Measurements from ENCODE around the gene TMEM140.
"Not testable (repeated sequence)": the region's sequence is repeated elsewhere in the genome, so short reads cannot be mapped to it uniquely, and the experiment has no call there.

The TMEM140 gene

DNA sequence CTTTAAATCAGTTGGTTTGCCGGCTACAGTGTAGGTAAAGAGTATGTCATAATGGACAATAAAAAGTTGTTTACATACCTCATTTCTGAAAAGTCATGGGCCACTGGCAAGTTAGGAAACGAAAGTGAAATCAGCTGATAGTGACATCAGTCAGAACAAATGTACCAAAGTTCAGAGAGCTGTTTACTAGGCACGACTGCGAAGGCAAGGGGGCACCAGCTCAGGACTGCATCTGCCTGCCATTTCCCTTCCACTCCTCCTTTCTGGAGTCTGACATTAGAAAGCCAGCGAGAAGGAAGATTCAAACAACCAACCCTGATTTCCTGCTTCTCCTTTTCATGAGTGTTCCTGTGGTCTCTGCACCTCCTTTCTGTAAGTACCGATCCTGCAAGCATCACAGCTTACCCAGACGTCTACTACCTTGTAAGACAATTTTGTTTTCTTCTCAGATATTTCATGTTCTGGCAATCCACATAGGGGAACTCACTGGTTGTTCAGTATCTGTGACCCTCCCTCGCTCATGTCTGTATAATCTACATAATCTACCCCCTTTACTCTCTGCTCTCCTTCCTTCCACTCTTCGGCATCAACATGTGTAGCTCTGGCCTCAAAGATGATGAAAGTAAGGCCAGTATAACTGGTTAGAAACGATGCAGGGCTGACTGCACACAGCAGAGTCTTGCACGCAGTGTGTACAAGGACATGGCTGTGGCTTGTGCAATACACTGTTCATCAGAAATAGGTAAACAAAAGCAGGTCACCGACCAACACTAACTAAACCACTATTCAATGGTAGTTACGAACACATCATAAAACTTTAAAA is at the start of gene TMEM140:
TSS of gene TMEM140 (plus strand) at position 174 of the 823 bp plus-strand sequence. CDS start 16,370 bp downstream, outside the sequence.
- no peak for DNase-seq (ENCODE audit: low read depth)

DNA sequence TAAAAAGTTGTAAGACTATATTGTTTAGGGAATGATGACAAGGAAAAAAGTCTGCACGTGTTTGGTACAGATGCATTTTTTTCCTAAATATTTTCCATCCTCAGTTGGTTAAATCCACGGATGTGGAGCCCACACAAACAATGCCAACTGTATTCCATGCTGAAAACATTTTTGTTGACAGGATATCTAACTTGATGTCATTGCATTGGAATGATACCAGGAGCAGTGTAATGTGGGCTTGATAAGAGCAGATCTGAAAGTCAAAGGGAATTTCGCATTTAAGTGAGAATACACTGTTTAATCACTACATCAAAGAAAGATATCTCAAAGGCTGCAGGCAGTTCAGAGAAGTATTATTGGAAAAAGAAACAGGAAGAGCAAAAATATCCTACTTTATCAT is 49.5 kb upstream of the TMEM140 start:
- no peak for DNase-seq (ENCODE audit: low read depth)

DNA sequence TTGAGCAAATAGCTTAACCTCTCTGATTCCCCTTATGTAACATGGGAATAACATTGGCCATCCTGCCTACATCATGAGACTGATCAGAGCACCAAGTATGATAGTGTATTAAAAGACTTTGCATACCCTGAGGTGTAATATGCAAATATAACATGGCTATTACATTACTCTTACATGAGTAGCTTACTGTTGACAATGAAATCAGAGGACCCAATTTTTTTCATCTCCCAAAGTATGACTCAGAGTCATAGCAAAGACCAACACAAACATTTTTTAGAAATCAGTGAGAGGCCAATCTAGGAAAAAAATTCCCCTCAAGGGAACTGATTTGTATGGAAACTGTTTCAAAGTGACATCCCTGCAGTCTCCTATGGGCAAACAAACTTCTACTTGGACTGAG is 47.0 kb upstream of the TMEM140 start:
- DNase-seq (ENCODE audit: low read depth), result no peak

DNA sequence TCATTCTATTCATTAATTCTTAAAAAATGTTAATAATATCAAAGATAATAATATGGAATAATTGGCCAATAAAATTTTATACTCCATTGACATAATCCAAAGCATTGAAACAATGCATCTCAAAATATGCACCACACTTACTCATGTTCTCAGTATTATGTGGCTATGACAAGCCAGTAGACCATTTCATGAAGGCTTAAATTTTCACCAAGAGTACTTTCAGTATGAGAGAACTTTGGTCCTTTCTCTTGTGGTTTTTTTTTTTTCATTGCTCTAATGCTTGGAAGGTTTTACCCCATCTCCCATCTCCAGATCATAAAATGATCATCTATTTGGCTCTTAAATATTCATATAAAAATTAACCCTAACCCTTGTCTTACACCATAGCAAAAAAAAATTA is 45.5 kb upstream of the TMEM140 start:
- no peak for DNase-seq (ENCODE audit: low read depth)

DNA sequence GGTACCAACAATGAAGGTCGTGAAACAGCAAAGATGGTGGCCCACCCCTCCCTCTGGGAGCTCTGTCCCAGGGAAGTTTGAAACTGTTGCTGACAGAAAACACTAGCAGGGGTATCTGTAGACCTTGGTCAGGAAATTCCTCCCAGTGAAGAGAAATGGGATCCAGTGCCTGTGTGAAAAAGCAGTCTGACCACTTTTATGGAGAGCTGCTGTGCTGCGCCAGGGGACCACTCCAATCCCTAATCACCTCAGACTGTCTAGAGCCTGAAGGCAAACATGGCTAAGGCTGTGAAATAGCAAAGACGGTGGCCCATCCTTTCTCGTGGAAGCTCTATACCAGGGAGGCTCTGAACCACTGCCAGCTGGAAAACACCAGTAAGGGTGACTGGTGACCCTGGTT is 38.3 kb upstream of the TMEM140 start:
- no peak for DNase-seq (ENCODE audit: low read depth)

DNA sequence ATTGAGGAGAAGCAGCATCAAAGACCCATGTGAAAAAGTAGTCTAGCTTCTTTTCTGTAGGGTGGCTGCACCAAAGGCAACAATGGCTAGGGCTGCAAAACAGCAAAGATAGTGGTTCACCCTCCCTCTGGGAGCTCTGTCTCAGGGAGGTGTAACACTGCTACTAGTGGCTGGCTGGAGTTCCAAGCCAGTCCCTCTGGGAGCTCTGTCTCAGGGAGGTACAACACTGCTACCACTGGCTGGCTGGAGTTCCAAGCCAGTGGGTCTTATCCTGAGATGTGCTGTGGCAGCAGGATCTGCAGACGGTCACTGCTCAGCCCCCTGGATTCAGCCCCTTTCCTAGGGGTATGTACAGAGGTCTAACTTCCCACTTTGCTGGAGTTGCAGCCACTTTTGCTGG is 37.9 kb upstream of the TMEM140 start:
- DNase-seq (ENCODE audit: low read depth), result no peak

DNA sequence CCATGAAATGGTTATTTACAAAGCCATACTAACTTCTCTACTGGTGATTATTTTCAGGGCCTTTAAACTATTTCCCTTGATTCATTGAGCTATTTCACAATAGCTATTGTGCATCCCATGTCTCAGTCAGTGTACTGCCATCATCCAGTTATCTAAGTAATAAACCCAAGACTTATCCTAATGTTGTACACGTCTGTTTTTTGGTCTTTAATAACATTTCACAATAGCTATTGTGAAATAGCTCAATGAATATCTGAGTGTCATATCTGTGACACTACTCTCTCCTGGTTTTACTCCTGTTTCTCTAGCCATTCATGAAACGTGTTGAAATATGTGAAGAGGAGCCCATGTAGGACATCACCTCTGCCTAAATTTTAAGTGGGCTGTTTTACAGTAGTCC is 36.5 kb upstream of the TMEM140 start:
- no peak for DNase-seq (ENCODE audit: low read depth)

DNA sequence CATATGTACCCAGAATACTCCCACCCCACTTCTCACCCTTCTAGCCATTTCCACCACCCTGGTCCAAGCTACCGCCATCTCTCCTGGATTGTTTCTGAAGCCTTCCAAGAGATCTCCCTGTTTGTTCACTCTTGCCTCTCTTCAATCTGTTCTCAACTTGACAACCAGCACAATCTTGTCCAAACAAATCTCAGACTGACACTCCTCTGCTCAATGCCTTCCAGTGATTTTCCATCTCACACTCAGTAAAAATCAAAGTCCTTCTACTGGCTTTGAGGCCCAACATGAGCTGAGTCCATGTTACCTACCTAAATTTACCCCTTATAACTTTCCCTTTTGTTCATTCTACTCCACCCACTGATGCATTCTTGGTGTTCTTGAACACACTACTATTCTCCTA is 33.2 kb upstream of the TMEM140 start:
- no peak for DNase-seq (ENCODE audit: low read depth)

DNA sequence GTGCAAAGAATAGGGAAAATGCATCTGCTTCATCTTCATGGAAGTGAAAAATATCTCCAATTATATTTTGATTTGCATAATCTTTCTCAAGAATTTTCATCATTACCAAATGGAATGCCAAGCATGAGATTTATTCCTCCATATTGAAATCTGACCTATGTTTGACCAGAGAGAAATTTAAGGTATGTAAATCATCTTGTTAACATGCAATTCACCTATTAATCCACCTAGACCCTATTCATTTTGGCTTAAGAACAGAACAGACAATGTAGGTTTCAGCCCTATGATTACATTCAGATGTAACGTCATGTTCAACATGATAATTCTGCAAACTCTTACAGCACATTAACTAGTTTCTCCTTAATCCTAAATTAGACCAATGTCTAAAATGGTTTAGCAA is 30.8 kb upstream of the TMEM140 start:
- no peak for DNase-seq (ENCODE audit: low read depth)

DNA sequence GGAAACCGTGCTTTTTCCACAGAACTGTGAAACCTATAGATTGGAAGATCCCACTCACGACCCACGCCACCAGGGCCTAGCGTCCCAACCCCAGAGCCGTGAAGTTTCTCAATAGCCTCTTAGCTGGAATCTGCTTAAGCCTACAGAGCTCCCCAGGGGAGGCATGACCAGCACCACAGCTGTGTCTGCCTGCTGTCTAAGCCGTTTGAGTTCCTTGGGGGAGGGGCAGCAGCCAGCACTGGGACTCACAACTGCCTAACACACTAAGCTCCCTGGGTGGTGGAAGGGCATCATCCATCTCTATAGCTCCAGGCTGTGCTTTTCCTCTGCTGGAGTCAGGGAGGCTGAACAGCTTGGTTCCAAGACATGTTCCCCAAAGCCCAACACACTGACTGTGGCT is 26.0 kb upstream of the TMEM140 start:
- DNase-seq (ENCODE audit: low read depth), result no peak

DNA sequence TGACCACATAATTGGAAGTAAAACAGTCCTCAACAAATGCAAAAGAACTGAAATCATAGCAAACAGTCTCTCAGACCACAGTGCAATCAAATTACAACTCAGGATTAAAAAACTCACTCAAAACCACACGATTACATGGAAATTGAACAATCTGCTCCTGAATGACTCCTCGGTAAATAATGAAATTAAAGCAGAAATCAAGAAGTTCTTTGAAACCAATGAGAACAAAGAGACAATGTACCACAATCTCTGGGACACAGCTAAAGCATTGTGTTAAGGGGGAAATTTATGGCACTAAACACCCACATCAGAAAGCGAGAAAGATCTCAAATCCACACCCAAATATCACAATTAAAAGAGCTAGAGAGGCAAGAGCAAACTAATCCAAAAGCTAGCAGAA is 23.2 kb upstream of the TMEM140 start:
- DNase-seq (ENCODE audit: low read depth), result not testable (repeated sequence)

DNA sequence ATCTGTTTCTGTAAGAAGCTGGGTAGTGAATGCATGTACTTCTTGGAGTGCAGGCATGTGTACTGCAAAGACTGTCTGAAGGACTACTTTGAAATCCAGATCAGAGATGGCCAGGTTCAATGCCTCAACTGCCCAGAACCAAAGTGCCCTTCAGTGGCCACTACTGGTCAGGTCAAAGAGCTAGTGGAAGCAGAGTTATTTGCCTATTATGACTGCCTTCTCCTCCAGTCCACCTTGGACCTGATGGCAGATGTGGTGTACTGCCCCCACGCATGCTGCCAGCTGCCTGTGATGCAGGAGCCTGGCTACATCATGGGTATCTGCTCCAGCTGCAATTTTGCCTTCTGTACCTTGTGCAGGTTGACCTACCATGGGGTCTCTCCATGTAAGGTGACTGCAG is 18.9 kb upstream of the TMEM140 start:
- no peak for DNase-seq (ENCODE audit: low read depth)

DNA sequence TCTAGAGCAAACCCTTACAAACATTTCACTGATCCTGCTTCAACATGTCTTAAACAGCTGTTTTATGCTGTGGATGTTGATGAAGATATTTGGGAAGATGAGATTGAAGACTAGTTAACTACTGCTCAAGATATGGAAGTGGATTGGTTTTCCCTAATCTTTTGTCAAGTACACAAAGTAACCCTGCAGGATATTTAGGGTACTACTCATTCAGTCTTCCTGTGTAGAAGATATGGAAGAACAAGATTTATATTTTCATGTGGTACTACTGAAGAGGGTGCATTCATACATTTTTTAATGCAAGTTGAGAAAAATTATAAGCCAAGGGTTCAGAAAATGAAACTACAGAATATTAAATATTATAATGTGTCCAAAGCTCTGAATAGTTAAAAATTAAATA is 18.3 kb upstream of the TMEM140 start:
- no peak for DNase-seq (ENCODE audit: low read depth)

DNA sequence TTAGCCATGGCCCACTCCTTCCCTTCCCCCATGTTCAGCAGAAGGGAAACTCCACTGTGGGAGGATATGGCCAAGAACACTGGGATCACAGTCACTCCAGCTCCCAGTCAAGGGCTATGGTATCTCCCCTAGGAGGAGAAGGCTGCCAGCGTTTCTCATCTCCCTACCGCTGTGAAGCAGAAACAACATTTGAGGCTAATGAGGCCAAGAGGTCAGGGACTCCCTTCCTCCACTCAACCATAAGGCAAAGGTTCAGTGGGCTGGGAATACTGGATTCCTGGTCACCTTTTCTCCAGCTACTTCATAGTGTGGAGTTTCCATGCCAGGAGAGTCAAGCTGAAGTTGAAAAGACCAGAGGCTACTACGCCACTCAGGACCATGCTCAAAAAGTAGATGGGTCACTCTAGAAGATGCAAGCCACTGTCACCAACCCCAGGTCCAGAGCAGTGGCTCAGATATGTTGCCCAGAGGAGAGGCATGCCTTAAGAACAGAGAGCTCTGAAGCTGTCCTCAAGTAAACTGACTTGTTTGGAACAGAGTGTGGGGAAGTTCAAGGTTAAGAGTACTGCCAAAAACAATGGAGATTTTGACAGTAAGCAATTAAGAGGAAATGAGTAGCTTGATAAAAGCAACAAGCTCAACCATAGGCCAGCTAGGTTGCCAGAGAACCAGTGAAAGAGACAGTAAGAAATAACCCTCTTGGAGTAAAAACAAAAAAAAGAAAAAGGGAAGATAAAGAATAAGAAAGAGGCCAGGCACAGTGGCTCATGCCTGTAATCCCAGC is 3.8 kb upstream of the TMEM140 start:
- no peak for DNase-seq (ENCODE audit: low read depth)

DNA sequence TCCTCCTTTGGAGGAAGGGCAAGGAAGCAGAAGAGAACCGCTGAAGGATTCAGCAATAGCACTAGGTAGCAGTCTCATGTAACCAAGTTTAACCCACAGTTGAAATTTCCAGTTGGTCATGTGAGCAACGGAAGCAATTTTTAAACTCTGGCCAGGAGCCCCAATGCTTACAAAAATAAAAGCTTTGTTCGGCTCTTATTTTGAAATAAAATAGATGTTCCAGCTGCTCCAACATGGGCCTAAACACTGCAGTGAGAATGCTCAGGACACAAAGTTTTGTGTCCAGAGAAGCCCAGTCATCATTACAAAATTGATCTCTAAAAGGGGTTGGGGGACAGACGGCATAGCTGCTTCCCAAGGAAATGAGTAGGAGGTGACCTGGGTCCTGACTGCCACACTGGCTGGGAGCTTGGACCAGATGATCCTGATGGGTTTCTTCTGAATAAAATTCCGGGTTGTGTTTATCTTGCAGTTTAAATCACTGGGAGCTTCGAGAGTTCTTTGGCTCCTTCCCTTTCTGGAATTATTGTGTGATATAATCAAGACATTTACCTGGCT is 452 bp upstream of the TMEM140 start:
- no peak for DNase-seq (ENCODE audit: low read depth)

DNA sequence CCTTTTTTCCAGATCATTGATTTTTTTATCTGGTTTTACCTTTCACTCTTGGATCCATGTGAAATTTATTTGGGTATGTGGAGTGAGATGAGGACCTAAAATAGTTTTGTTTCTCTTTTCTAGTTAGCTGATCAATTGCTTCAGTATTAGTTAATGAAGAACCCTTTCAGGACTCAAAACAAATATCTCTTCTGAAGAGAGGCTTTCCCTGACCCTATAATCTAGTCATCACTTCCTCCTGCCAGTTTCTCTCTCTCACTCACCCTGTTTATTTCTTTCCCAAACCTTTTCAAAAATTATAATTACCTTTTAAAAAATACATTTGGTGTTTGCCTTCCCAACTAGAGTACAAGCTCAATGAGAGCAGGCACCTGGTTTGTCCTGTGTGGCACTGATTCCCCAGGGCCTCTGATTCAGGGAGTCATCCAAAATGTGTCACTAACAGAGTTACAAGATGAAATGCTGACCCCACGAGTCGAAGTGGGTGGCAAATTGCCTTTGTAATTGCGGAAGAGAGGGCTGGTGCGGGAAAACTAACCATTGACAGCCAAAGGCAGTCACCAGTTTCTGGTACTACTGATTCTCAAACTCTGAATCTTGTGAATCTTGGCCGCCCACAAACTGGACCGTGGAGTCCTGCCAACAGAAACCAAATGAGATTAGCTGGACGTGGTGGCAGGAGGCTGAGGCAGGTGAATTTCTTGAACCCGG is 2.4 kb downstream of the TMEM140 start:
- DNase-seq (ENCODE audit: low read depth), result no peak

DNA sequence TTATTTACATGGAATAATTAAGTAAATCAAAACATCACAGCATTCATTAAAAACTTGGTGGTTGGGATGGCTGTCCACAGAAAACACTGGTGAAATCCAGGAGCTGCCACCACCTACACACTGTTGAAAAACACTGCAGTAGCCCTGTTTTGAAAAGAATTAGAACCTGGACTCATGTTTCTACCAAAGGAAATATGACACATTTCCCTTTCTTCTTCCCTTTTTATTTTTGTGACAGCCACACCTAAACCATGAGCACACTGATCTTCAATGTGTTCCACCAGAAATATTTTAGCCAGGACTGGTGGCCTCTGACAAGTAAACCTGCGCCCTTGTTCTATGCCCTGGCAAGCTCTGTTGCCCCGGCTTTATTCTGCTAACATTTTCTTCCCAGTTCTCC is 3.3 kb downstream of the TMEM140 start:
- no peak for DNase-seq (ENCODE audit: low read depth)

DNA sequence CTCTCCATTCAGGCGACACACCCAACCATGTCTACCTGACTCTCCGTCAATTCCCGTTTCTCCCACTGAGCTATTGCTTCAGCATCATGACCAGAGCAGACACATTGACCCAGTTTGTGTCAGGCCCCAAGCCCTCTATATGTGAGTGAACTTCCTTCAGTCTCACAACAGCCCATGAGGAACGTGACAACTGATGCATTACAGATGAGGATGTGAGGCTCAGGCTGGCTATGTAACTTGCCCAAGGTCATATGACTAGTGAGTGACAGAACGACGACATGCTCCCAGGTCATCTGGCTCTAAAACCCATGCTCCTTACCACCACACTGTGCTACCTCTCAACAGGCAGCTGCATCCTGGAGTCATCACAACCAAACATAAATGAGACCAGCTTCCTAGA is 3.7 kb downstream of the TMEM140 start:
- DNase-seq (ENCODE audit: low read depth), result no peak

DNA sequence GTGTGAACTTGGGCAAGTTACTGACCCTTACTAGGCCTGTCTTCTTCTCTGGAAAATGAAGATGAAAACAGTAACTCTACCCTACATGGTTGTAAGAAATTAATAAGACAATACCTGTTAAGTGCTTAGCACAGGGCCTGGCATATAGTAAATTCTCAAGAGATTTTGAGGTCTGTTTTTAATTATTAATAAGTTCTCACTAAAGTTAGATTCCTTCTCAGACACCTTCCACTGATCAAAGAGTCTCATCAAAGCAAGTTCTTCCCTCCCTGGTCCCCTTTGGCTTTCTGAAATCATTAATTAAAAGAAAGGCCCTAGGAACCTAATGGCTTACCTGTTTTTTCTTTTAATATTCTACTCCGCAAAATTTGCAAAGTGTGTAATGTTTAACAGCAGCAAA is 4.6 kb downstream of the TMEM140 start:
- DNase-seq (ENCODE audit: low read depth), result no peak

DNA sequence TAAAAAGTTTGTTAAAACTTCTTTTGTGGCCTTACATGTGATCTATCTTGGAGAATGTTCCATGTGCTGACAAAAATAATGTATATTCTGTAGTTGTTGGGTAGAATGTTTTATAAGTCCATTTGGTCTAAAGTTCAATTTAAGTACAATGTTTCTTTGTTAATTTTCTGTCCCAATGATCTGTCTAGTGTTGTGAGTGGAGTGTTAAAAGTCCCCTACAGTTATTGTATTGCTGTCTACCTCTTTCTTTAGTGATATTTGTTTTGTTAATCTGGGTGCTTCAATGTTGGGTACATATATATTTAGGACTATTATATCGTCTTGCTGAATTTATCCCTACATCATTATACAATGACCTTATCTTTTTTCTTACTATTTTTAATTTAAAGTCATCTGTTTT is 6.9 kb downstream of the TMEM140 start:
- DNase-seq (ENCODE audit: low read depth), result no peak

DNA sequence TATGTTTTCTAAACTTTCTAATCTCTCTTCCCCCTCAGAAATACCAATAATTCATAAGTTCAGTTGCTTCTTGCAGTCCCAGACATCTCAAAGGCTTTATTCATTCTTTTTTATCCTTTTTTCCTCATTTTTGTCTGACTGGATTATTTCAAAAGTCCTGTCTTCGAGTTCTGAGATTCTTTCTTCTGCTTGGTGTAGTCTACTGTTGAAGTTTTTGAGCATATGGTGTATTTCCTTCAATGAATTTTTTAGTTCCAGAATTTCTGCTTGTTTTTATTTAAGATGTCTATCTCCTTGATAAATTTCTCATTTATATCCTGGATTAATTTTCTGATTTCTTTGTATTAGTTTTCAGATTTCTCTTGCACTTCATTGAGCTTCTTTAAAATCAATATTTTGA is 8.4 kb downstream of the TMEM140 start:
- no peak for DNase-seq (ENCODE audit: low read depth)

DNA sequence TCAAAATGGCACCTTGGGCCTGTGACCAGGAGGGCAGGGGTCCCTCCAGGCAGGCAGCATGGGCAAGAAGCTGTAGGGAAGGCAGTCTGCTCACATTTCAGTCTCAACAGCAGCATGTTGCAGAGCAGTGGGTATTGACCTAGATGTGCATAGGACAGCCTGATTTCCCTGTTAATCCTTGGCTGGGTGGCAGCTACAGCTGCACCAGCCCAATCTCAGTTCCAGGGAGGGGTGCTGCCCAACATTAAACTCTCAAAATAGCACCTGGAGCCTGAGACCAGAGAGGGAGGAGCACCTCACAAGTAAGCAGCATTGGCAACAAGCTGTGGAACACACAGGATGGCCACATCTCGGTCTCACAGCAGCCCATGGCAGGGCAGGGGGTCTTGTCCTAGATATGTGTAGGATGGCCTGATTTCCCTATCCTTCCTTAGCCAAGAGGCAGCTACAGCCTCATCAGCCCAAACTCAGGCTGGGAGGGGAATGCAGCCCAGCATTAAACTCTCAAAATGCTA is 10.3 kb downstream of the TMEM140 start:
- DNase-seq (ENCODE audit: low read depth), result no peak
